Measurements from ENCODE around the gene SRGAP3.
"Not testable (repeated sequence)": the region's sequence is repeated elsewhere in the genome, so short reads cannot be mapped to it uniquely, and the experiment has no call there.

The SRGAP3 gene

DNA sequence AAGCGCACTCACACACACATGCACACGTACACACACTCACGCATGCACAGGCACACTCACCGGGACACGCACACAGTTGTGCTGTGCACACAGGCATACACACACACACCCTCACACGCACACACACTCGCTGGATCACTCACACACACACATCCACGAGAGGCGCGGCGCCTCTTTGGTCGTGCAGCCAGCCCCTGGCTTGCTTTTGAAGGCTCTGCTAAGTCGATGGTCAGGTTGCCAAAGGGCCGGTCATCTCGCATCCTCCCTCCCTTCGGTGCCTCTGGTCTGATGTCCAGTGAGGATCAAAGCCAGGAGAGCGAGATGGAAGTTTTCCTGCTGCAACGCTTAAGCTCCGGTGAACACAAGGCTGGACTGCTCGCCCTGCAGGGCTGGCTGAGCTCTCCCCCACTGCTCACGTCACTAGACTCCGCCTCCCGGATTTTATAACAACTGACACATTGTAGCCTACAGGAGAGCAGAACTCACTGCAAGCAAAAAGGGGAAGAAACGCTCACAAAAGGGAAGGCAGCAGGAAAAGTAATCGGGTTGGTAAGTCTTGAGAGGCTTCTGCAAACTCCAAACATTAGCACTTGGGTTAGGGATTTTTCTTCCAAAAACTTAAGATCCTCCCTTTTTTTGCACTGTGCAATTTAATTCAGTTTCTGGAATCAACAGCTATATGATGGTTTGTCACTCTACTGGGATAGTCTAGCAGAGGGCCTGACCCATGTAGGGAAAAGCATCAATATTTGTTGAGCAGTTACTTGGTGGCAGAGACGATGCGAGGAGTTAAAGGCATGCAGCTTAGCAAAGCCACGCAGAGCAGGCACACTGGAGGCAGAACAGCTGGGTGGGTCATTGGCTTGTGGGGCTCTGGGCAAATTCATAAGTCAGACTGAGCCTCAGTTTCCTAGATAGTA is at the start of gene SRGAP3:
Gene SRGAP3, minus strand, starts transcription at position 374 of the 920 bp plus-strand sequence. CDS start 695 bp downstream, outside the sequence.
- ATAC-seq = peak; percentile 98 to 100

DNA sequence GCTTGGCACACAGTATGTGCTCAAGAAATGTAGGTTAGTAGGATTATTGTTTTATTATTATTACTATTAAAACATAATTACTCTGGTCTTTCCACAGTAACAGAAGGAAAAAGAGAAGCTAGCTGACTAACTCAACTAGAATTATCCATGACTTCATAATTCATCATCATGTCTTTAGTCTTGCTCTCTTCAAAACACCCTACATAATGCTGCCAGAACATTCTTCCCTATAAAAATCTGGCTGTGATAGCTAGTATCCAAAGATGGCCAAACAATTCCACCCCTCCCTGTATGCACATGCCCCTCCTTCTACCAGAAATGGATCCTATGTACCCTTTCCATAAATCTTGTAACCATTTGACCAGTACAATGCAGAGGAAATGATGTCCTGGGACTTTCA is 48.8 kb upstream of the SRGAP3 start:
- no peak for ATAC-seq

DNA sequence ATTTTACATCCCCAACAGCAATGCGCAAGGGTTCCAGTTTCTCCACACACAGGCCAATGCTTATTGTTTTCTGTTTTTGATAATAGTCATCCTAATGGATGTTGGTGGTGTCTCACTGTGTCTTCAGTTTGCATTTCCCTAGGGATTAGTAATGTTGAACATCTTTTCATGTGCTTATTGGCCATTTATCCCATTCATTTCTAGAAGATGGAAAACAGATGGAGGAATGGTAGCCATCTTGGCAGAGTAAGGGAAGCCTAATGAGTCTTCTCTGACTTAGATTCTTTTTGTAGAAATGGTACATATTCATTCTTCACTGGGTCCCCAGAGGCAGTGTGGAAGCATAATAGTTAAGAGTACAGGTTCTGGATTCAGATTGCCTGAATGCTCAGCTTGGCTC is 46.8 kb upstream of the SRGAP3 start:
- no peak for ATAC-seq

DNA sequence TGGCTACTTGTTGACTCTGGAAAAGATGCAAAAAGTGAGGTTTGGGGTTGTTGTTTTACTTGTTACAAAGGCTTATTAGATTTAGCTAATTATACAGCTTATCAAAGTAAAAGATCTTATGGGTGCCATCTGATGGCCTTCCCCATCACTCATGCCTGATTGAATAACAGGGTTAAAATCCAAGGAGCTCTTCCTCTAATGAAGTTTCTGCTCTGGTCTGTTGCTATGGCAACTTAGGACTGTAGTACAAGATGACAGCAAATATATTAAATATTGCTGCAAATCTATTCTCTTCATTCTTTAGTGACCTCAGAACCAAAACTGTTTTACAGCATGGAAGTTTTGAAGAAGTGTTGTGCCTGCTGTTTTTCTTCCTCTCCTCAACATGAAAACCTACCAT is 45.6 kb upstream of the SRGAP3 start:
- ATAC-seq = no peak

DNA sequence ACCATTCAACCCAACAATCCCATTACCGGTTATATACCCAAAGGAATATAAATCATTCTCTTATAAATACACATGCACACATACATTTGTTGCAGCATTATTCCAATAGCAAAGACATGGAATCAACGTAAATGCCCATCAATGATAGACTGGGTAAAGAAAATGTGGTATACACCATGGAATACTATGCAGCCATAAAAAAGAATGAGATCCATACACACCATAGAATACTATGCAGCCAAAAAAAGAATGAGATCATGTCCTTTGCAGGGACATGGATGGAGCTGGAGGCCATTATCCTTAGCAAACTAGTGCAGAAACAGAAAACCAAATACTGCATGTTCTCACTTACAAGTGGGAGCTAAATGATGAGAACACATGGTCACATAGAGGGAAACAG is 44.5 kb upstream of the SRGAP3 start:
- ATAC-seq = not testable (repeated sequence)

DNA sequence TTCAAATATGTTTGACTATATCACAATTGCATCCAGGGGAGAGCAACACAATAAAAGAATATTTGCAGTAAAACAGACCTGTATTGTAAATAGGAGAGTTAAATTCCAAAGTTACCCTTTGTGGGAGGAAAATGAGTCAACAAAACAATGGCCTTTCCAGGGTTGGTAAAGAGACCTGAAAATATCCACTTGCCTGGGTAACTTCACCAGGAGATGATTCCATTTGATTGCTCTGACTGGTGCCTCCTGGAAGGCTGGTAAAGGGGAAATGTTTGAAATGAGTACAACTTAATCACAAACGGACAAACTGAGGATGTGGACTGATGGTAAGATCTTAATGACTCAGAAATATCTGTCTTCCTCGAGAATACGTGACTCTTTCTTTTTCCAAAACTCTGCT is 43.6 kb upstream of the SRGAP3 start:
- ATAC-seq = no peak

DNA sequence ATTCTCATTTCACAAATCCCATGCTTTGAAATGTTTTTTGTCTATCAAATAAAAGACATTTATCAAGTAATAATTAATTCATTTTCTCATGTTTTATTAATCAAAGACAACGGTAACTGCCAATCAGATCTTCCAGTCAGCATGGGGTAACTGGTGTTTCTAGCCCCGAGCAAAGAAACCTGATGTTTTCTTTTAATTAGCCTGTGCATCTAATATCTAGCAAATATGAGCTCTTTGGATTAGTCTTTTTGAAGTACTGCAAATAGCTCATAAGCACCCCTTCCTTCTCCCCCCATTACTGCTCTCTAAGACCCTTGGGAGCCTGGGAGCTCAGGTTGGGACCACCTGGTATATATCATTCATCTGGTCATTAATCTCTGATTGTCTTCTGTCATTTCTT is 43.1 kb upstream of the SRGAP3 start:
- no peak for ATAC-seq

DNA sequence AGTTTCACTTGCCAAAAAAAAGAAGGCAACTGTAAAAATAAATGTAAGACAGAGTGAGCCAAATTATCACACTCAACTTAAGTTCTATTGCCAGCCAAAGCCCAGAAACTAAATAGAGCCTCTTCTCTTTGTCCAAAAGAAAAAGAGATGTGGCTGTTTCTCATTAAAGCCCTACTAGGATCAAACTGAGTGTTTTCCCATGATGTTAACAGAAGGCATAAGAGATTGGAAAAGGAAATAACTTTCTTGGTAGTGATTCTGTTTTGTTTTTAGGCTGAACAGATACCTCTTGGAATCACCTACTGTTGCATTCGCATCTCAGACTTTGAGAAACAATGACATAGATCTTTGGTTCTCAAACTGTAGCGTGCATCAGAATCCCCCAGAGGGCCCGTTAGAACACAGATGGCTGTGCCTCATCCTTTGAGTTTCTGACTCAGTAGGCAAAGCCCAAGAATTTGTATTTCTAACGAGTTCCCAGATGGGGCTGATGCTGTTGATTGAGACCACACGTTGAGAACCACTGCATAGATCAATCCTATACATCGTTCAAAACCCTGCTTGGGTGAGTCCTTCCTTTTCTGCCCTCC is 42.5 kb upstream of the SRGAP3 start:
- ATAC-seq = no peak

DNA sequence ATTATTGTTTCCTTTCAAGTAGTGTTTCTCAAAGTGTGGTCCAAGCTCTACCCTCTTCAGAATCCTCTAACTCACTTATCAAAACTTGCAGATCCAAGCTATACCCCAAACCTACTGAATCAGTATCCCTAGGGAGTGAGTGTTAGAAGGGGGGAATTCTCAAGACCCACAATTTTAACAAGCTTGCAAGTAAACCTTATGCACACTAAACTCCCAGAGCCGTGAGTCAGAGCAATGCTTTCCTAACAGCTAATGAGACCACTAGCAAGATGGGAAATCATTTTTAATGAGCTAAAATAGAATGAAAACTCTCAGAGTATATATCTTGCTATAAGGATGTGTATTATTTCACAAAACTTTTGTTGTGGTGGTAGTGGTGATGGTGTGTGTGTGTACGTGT is 41.1 kb upstream of the SRGAP3 start:
- no peak for ATAC-seq

DNA sequence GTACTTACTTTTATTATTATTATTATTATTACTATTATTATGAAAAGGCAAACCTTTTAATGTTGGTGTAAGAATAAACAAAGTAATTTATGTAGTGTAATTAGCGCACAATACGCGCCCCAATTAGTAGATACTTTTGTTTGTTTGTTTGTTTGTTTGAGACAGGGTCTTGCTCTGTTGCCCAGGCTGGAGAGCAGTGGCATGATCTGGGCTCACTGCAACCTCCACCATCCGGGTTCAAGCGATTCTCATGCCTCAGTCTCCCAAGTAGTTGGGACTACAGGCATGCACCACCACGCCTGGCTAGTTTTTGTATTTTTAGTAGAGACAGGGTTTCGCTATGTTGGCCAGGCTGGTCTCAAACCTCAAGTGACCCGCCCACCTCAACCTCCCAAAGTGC is 32.1 kb upstream of the SRGAP3 start:
- ATAC-seq = not testable (repeated sequence)

DNA sequence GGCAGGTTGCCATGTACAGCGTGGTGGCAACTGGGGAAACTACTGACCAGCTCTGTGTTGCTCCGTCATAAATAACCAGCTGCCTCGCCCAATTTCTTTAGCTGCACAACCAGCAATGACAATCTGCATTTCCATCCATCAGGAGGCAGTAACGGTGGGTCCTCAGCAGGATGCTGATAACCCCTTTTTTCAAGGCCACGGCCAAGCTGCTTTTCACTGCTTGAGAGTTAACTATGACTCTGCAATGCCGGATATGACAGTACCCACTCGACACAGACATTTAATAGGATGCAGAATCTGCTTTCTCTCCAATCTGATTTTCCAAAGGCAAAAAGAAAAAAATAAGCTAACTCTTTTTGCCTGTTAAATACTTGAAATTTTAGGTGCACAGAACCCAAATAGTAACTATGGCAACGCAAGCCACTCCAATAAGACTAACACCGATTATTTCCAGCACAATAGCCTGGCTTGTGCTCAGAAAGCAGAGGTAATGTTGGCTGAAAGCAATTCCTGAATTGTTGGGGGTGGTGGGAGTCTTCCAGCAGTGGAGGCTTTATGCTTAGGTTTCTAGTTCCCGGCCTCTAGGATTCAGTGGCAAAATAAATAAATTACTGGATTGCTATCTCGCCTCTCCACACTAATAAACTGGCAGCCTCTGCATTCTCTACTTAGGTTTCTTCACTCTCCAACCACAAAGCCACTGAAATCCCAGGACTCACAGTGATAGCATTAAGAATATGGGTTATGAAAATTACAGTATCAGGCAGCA is 31.2 kb upstream of the SRGAP3 start:
- ATAC-seq = no peak

DNA sequence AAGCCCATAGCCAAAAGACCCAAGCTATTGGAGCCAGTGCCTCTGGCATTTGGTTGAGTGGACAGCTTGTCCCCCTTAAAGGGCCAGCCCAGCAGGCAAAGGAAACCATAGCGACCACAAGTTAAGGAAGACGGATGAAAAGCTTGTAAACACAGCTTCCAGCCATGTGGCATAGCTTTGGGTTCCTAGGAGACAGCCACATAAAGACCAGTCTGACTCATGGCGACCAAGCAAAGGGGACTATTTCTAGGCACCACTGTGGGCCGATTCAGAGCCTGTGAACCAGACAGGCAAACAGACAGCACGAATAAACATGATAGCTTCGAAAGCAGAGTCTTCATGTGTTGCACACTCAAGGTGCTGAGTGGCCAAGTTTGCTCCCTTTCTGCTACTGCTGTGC is 30.5 kb upstream of the SRGAP3 start:
- ATAC-seq = no peak

DNA sequence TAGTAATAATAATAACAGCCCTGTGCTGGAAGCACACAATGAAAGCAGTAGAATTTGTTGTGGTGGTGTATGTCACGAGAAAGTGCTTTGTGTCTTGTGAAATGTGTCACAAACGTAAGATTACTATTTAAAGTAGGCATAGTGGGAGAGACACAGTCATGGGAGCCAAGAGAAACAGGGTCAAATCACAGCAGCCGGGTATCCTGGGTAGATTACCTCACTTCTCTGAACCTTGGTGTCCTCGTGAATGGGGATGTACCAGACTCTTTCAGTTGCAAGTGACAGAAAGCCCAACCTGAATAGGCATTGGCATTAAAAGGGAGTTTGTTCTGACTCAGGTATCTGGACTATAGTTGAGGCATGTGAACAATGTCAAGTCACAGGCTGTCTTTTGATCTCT is 29.1 kb upstream of the SRGAP3 start:
- ATAC-seq = no peak

DNA sequence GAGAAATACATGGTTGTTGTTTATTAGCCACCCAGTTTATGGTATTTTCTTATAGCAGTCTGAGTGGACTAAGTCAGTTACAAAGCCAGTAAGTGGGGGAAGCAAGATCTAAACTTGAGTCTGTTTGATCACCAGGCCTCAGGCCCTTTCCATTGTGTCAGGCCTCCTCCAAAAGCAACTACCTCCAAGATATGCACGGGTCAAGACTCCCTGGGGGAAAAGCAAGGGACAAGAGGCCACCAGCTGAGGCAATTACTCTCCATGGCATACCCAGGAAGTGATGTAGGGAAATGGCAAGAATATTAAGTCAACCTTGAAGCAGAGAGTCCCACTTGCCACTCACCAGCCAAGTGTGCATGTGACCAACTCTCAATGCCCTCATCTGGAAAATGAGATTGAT is 28.6 kb upstream of the SRGAP3 start:
- no peak for ATAC-seq

DNA sequence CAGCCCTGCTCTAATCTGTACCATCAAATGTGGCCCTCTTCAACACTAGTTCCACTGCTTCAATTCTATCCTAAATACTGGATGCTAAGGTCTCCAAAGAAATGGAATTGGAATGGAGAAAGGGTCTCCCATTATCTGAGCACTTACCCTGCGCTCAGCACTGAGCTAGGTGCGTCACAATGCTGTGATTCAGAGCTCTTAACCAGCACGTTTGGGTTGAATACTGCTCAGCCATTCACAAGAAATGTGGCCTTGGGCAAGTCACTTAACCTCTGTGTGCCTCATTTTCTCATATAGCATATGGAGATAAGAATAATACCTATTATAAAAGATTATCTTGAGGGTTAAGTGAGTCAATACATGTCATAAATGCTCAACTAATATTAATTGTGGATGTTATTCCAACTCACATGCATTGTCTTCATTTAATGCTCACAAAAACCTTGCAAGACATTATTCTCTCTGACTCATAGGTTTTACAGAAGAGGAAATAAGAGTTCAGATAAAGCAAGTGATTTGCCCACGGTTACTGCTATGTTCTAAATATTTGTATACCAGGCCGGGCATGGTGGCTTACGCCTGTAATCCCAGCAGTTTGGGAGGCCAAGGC is 27.4 kb upstream of the SRGAP3 start:
- no peak for ATAC-seq

DNA sequence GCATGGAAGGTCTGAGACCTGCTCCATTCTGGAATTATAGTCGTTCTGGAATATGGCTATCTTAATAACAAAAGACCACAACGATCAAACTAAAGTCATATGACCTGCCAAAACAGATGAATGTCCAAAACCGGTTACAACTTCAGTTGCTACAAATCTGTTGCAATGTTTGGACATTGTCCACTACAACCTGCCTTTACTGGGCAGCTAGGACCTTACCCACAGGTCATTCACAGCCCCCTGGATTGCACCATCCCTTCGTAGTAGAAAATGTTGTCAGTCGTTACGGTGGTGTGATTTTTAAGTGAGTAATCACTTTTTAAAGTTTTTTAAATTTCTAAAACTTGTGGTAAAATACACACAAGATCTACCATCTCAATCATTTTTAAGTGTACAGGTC is 22.5 kb upstream of the SRGAP3 start:
- no peak for ATAC-seq

DNA sequence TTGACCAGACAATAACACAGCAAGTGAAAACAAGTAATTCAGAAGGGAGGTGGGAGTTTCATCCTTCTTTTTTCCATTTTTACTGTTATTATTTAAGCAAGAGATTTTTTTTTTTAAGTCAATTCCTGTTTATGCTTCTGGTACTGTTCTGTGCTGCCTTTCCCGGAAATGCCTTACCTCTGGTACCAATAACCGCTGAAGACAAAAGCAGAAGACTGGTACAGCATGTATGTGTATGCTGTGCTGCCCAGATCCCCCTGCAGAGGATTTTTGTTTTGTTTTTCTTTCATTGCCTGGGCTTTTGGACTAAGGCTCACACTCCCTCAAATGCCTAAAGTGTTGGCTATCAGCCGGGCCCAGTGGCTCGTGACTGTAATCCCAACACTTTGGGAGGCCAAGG is 21.3 kb upstream of the SRGAP3 start:
- ATAC-seq = no peak

DNA sequence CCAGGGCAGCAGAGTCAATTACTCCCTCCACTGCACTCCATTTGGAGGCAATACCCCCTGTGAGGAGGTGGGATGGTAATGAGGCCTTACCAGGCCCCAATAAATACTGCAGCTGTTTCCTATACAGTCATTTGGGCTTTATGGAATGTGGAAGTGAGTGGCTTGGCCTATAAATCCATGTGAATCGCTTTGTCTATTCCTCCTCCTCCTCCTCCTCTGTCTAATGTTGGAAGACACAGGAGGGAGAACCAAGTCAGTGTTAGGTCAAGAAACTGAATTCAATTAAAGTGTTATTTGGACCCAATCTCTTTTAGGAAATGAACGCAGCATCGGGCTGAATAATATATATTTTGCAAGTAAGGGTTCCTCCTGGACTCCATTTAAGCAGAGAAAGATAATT is 17.3 kb upstream of the SRGAP3 start:
- no peak for ATAC-seq

DNA sequence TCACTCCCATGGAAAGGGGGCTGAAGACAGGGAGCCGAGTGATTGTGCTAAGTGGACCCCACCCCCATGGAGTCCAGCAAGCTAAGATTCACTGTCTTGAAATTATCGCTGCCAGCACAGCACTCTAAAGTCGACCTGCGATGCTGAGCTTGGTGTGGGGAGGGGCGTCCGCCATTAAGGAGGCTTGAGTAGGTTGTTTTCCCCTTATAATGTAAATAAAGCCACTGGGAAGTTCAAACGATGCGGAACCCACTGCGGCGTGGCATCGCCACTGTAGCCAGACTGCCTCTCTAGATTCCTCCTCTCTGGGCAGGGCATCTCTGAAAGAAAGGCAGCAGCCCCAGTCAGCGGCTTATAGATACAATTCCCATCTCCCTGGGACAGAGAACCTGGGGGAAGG is 10.9 kb upstream of the SRGAP3 start:
- ATAC-seq = no peak

DNA sequence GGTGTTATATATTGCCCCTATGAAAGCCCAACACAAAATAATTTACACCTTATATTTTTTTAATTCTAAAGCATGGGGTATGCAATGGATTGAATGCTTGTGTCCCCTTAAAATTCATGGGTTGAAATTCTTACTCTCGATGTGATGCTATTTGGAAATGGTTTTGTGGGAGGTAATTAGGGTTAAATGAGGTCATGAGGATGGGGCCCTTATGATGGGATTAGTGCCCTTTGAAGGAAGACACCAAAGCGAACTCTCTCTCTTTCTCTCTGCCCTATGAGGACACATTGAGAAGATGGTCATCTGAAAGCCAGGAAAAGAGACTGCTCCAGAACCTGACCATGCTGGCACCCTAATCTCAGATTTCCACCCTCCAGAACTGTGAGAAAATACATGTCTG is 7.6 kb upstream of the SRGAP3 start:
- ATAC-seq = no peak

DNA sequence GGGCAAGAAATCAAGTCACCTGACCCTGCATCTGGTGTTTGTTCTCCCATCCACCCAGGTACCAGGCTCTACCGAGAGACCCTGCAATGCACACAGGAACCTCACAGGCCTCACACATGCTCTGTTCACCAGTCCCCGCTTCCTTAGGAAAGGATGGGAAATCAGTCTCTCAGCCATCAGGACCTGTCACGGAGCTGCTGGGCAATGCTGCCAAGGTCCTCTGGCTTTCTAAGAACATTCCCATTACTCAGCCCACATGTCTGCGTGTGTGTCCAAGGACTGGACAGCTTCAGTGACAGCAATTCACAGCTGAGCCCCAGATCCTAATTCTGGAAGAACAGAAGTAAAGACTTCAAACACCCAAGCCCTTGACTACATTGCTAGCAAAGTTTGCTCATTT is 6.5 kb upstream of the SRGAP3 start:
- ATAC-seq = no peak

DNA sequence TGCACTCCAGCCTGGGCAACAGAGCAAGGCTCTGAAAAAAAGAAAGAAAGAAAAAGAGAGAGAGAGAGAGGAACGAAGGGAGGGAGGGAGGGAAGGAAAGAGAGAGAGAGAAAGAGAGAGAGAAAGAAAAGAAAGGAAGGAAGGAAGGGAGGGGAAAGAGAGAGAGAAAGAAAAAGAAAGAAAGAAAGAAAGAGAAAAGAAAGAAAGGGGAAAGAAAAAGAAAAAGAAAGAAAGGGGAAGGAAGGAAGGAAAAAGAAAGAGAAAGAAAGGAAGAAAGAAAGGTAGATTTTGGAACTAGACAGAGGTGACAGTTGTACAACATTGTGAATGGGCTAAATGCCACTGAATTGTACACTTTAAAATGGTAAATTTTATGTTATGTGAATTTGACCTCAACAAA is 5.3 kb upstream of the SRGAP3 start:
- ATAC-seq = no peak

DNA sequence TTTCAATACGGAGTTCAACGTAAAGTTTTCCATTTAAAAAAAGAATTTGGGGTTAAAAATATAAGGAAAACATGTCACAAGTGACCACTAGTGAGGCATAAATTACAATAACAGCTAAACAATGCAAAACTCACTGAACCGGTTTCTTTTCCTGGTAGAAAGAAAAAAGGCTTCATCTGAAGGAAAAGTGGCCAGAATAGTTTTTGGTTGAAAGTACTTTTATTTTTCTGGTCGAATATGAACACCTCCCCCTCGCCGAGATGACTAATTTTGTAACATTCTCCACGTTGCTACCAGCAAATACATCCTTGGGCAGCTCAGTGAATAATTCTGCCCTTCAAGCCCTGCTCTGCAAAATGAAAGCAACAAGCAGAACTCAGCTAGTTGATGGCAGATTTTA is 3.9 kb upstream of the SRGAP3 start:
- ATAC-seq = no peak
